Measurements from ENCODE around the gene KRTAP5-1. TPM values are rescaled to one million over a fixed set of nuclear protein-coding genes. Genes with fewer than 3 reads are reported as not detected.

KRTAP5-1 gene
- total and polyA plus RNA-seq, 7 donors = not detected

DNA sequence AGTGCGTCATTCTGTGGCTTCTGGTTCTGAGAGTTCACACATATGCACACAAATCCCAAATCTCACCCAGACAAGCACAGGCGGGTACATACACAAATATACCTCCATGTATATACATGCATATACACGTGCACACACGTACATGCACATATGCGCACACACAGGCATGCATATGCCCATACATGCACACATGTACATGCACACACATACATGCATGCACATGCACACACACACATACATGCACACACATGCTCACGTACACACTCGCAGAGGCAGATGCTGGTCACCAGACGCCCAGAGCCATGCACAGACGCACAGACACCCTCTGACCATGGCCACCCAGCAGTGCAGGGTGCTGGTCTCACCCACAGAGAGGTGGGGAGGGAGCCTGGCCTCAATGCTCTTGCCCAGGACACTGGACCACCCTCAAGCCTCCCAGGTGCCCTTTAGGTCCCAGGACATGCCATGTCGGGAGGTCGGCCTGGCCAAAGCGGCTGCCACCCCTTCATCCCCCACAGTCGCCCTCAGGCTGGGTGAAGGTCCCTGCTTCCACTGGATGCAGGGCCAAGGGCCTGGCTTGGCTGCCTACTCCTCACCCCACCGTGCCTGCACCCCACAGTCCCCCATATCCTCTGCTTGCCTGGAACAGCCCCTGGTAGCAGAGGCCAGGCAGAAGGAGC is 22.5 kb downstream of the KRTAP5-1 start:
- H3K27me3 ChIP-seq = no peaks in the 10 kb centered on the region
- peak overlapping the region in 2 of 4 donors; percentile 85 to 99 for H3K27ac ChIP-seq
- no peak for DNase-seq
- H3K4me1 ChIP-seq = peaks cover 0 to 78% (median 61%) of the 10 kb centered on the region in 4 donors
- peaks cover 0 to 21% (median 9%) of the 10 kb centered on the region in 4 donors for H3K36me3 ChIP-seq
- intact Hi-C loops (cut with DNase I) = no loop called here
- WGBS, 2 donors = 92 to 93% methylated on average over 14 of the region's 14 CpGs
- no peak for TF ChIP-seq POLR2AphosphoS5 (IDR thresholded peaks at IDR 0.05)
- TF ChIP-seq EP300 (IDR thresholded peaks at IDR 0.05) = no peak
- TF ChIP-seq, protein P1, sequence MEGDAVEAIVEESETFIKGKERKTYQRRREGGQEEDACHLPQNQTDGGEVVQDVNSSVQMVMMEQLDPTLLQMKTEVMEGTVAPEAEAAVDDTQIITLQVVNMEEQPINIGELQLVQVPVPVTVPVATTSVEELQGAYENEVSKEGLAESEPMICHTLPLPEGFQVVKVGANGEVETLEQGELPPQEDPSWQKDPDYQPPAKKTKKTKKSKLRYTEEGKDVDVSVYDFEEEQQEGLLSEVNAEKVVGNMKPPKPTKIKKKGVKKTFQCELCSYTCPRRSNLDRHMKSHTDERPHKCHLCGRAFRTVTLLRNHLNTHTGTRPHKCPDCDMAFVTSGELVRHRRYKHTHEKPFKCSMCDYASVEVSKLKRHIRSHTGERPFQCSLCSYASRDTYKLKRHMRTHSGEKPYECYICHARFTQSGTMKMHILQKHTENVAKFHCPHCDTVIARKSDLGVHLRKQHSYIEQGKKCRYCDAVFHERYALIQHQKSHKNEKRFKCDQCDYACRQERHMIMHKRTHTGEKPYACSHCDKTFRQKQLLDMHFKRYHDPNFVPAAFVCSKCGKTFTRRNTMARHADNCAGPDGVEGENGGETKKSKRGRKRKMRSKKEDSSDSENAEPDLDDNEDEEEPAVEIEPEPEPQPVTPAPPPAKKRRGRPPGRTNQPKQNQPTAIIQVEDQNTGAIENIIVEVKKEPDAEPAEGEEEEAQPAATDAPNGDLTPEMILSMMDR (IDR thresholded peaks at IDR 0.05) = no peak
- no peak for TF ChIP-seq POLR2A (IDR thresholded peaks at IDR 0.05)
- H3K9me3 ChIP-seq = no peaks in the 10 kb centered on the region
- H3K4me3 ChIP-seq = no peak overlapping the region

DNA sequence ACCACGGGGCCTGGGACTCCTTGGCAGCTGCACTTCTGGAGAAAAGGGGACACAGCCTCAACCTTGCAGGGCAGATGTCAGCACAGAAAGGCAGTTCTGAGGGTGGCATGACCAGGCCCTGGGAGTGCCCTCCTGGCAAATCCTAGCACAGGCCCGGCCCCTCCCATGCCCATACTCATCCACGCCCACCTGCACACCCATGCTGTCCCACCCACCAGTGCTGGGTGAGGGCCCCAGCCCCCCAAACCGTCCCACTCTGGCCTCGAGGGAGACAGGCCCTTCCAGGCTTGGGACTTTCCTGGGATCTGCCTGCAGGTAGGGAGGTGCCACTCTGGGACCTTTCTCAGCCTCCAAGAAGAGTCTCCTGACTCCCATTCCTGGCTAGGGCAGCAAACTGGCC is 23.1 kb downstream of the KRTAP5-1 start:
- H3K27me3 ChIP-seq = no peaks in the 10 kb centered on the region
- H3K4me1 ChIP-seq = peaks cover 0 to 78% (median 60%) of the 10 kb centered on the region in 4 donors
- peak overlapping the region in 1 of 4 donors; percentile 99 for H3K27ac ChIP-seq
- H3K9me3 ChIP-seq = no peaks in the 10 kb centered on the region
- intact Hi-C loops (cut with DNase I) = no loop called here
- no peak for DNase-seq
- WGBS, 2 donors = 51 to 69% methylated on average over 5 of the region's 5 CpGs
- H3K36me3 ChIP-seq = peaks cover 0 to 25% (median 10%) of the 10 kb centered on the region in 4 donors
- H3K4me3 ChIP-seq = no peak overlapping the region
- TF ChIP-seq POLR2A (IDR thresholded peaks at IDR 0.05) (no peak), POLR2AphosphoS5 (IDR thresholded peaks at IDR 0.05) (no peak)
- TF ChIP-seq, protein P1 (IDR thresholded peaks at IDR 0.05) = no peak

DNA sequence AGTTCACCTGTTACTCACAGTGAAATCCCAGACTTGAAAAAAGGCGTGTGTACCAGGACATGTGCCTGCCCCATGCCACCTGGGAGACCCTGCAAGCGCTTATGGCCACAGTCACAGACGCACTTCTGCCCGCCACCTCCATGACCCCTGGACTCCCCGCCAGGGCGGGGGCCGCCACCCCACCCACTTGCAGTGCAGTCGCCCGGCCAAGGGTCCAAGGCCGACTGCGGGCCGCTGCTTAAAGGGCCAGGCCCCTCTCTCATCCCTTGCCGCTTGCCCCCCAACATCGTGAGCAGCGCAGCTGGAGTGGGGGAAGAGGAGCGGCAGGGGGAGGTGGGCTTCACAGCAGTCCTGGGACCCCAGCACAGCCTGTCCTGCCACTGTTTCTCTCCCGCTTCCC is 23.8 kb downstream of the KRTAP5-1 start:
- 82 to 92% methylated on average over 17 of the region's 17 CpGs for WGBS, 2 donors
- Histone ChIP-seq H3K9me3 (no peaks in the 10 kb centered on the region), H3K4me3 (no peak overlapping the region), H3K27me3 (no peaks in the 10 kb centered on the region), H3K36me3 (peaks cover 0 to 25% (median 10%) of the 10 kb centered on the region in 4 donors), H3K4me1 (peaks cover 0 to 71% (median 57%) of the 10 kb centered on the region in 4 donors), H3K27ac (peak overlapping the region; percentile 92 to 99 (median 95))
- intact Hi-C loops (cut with DNase I) = no loop called here
- TF ChIP-seq POLR2AphosphoS5 (IDR thresholded peaks at IDR 0.05) = no peak
- DNase-seq = no peak

DNA sequence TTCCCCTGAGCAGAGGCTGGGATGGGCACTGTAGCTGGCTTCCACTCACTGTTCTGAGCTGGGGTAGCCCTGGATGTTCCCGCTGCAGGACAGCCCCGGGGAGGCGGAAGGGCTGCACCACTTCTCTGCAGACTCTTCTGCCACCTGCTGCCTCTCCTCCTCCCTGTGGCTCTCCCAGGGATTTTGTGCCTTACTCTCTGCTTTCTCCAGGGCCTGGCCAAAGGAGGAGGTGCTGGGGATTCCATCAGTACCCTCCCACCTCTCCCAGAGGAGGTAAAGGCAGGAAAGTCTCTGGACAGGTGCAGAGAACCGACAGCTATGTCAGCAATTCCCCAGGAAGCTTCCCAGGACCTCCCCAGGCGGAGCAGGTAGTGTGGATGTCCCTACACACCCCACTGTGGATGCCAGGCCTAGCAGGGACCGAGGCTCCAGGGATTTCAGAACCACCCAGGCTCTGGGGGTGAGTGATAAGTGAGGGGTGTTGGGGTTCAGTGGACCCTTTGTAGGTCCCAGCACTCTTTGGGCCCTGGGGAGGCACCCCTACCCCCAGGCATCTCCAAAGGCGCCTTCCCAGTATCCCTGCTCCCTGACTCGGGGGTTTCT is 24.3 kb downstream of the KRTAP5-1 start:
- Histone ChIP-seq H3K36me3 (peaks cover 0 to 25% (median 10%) of the 10 kb centered on the region in 4 donors), H3K27me3 (no peaks in the 10 kb centered on the region), H3K27ac (peak overlapping the region; percentile 92 to 99 (median 95)), H3K9me3 (no peaks in the 10 kb centered on the region), H3K4me1 (peaks cover 0 to 66% (median 54%) of the 10 kb centered on the region in 4 donors), H3K4me3 (no peak overlapping the region)
- TF ChIP-seq, protein P1 (IDR thresholded peaks at IDR 0.05) = no peak
- TF ChIP-seq POLR2AphosphoS5 (IDR thresholded peaks at IDR 0.05) = no peak
- no peak for TF ChIP-seq EP300 (IDR thresholded peaks at IDR 0.05)
- TF ChIP-seq POLR2A (IDR thresholded peaks at IDR 0.05) = no peak
- DNase-seq = no peak
- intact Hi-C loops (cut with DNase I) = no loop called here
- 87 to 90% methylated on average over 8 of the region's 8 CpGs for WGBS, 2 donors

DNA sequence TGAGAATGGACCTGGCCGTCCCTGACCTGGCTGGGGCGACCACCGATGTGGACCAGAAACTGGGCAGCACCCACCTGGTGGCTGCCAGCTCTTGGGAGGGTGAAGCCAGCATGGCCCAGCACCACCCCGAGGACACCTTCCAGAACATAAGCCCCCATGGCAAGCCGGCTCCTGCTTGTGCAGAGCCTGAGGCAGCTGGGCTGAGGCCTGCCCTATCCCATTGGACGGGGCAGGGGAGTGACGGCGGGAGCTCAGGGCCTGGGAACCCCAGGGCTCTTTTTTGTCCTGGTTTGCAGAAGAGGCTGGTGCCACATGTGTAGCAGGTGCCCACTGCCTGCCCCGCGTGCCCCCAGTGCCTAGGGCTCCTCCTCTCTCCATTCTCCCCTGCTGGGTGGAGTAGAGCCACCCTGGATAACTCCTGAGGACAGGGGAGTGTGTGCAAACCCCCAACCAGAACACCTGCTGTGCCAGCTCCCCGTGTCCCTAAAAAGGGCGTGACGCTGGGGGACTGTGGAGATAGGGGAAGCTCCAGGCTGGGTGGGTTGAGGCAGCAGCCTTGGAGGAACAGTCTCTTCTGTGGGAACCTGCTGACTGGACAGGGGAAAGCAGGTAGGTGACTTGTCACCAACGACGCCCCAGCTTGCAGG is 25.0 kb downstream of the KRTAP5-1 start:
- Histone ChIP-seq H3K4me1 (peaks cover 0 to 60% (median 49%) of the 10 kb centered on the region in 4 donors), H3K27ac (peak overlapping the region; percentile 92 to 99 (median 95)), H3K27me3 (no peaks in the 10 kb centered on the region), H3K4me3 (no peak overlapping the region), H3K36me3 (peaks cover 0 to 25% (median 10%) of the 10 kb centered on the region in 4 donors), H3K9me3 (no peaks in the 10 kb centered on the region)
- intact Hi-C loops (cut with DNase I) = no loop called here
- TF ChIP-seq EP300 (IDR thresholded peaks at IDR 0.05) = no peak
- TF ChIP-seq, protein P1 (IDR thresholded peaks at IDR 0.05) = no peak
- TF ChIP-seq POLR2AphosphoS5 (IDR thresholded peaks at IDR 0.05) = no peak
- no peak for TF ChIP-seq POLR2A (IDR thresholded peaks at IDR 0.05)
- 78 to 83% methylated on average over 15 of the region's 15 CpGs for WGBS, 2 donors
- no peak for DNase-seq

All from sigmoid colon (tissue), 7 donors.